GM23248 (cell line): Measurements from ENCODE around the gene ADCK2. TPM values are rescaled to one million over a fixed set of nuclear protein-coding genes. Genes with fewer than 3 reads are reported as not detected.

Experiments used
- DNase-seq: peaks from one replicate; pipeline ENCODE4 v3.0.0-alpha.2; 2015
- H2AFZ ChIP-seq: fragments of 200-600 bp; sonication (generic); 2 replicates; pipeline ENCODE4 v1.6.1; 2016; ENCODE audit warnings: antibody characterized with exemption
- H3F3A ChIP-seq: fragments of 200-600 bp; sonication (generic); 2 replicates; pipeline ENCODE4 v1.6.1; 2016; ENCODE audit warnings: mild to moderate bottlenecking, antibody characterized with exemption, mixed run types; ENCODE audit not compliant: insufficient read depth
- H3K27ac ChIP-seq: fragments of 200-600 bp; sonication (generic); 2 replicates; pipeline ENCODE4 v1.5.1; 2016; ENCODE audit warnings: mild to moderate bottlenecking
- H3K27me3 ChIP-seq: fragments of 200-600 bp; sonication (generic); replicated peaks from 2 replicates; pipeline ENCODE4 v1.6.1; 2016; ENCODE audit warnings: mild to moderate bottlenecking; ENCODE audit not compliant: insufficient read depth
- H3K36me3 ChIP-seq: fragments of 200-600 bp; sonication (generic); 2 replicates; pipeline ENCODE4 v1.6.1; 2016; ENCODE audit warnings: low read depth, mild to moderate bottlenecking
- H3K4me1 ChIP-seq: fragments of 200-600 bp; sonication (generic); 2 replicates; pipeline ENCODE4 v1.6.1; 2016; ENCODE audit warnings: mild to moderate bottlenecking; ENCODE audit not compliant: insufficient read depth
- H3K4me2 ChIP-seq: fragments of 200-600 bp; sonication (generic); one replicate; pipeline ENCODE4 v1.6.1; 2016; ENCODE audit warnings: mild to moderate bottlenecking; ENCODE audit not compliant: unreplicated experiment
- H3K4me3 ChIP-seq: fragments of 200-600 bp; sonication (generic); 2 replicates; pipeline ENCODE4 v1.5.1; 2016; ENCODE audit warnings: mild to moderate bottlenecking
- H3K79me2 ChIP-seq: fragments of 200-600 bp; sonication (generic); 2 replicates; pipeline ENCODE4 v1.6.1; 2016; ENCODE audit warnings: mild to moderate bottlenecking; ENCODE audit not compliant: insufficient read depth
- H3K9ac ChIP-seq: fragments of 200-600 bp; sonication (generic); 2 replicates; pipeline ENCODE4 v1.6.1; 2016; ENCODE audit warnings: mild to moderate bottlenecking
- H3K9me2 ChIP-seq: fragments of 200-600 bp; sonication (generic); 2 replicates; pipeline ENCODE4 v1.6.1; 2016; ENCODE audit warnings: mixed run types, mild to moderate bottlenecking, moderate library complexity; ENCODE audit not compliant: insufficient read depth
- H3K9me3 ChIP-seq: fragments of 200-600 bp; sonication (generic); one replicate; pipeline ENCODE4 v1.6.1; 2017; ENCODE audit warnings: low read depth
- H4K20me1 ChIP-seq: fragments of 200-600 bp; sonication (generic); 2 replicates; pipeline ENCODE4 v1.6.0; 2016; ENCODE audit not compliant: insufficient read depth
- EZH2 ChIP-seq: fragments of 200-600 bp; sonication (generic); IDR thresholded peaks from 2 replicates; pipeline ENCODE4 v1.6.1; 2018; ENCODE audit warnings: antibody characterized with exemption, mild to moderate bottlenecking; ENCODE audit not compliant: insufficient read depth, poor library complexity, severe bottlenecking
- EZH2phosphoT487 ChIP-seq: fragments of 200-600 bp; sonication (generic); IDR thresholded peaks from 2 replicates; pipeline ENCODE4 v1.6.1; 2018; ENCODE audit warnings: antibody characterized with exemption, moderate library complexity, mild to moderate bottlenecking, low read depth; ENCODE audit not compliant: insufficient read depth
- WGBS, 2 experiments: methylation state at CpG; one replicate each; pipeline ENCODE4 v1.1.6; 2015 to 2017; ENCODE audit warnings: low lambda C conversion rate in 2 of 2, low coverage in 1 of 2; ENCODE audit errors: missing lambda C conversion rate in 2 of 2; 5-methylcytosine and 5-hydroxymethylcytosine counted together
- in situ Hi-C: fragments of 300-500 bp; cut with MboI; formaldehyde crosslinking; loops from 2 replicates; pipeline ENCODE4 v1.15.0; 2020
- polyA plus RNA-seq: library from polyadenylated mRNA; unstranded; fragments of >200 nt; fragmentation: Nextera tagmentation; extraction: Ambion mirVana; gene quantifications from 2 replicates; pipeline ENCODE4 v1.2.1, GENCODE V29; 2016
- total RNA-seq: library from RNA; depleted of rRNA; stranded (reverse); fragments of >200 nt; shearing (Covaris generic); gene quantifications from 2 replicates; pipeline ENCODE4 v1.2.3, GENCODE V29; 2014

The ADCK2 gene
- total and polyA plus RNA-seq, 2 experiments from 2014 or later = 10.0 to 27.1 TPM

GRCh38 chr7:140722254-140722653 is 49.5 kb downstream of the ADCK2 start:
- 95 to 100% methylated on average over 1 of the region's 1 CpG for WGBS, 2 experiments
- H3K4me3 ChIP-seq = no peak overlapping the region
- no peaks in the 10 kb centered on the region for H3K9me3 ChIP-seq
- H3K27ac ChIP-seq = no peak overlapping the region
- no peaks in the 10 kb centered on the region for H3F3A ChIP-seq
- no peak for DNase-seq
- no peaks in the 10 kb centered on the region for H3K79me2 ChIP-seq
- H3K4me1 ChIP-seq = no peaks in the 10 kb centered on the region
- no peaks in the 10 kb centered on the region for H3K36me3 ChIP-seq
- no peaks in the 10 kb centered on the region for H4K20me1 ChIP-seq
- TF ChIP-seq EZH2phosphoT487 (no peak), EZH2 (no peak)
- no peak overlapping the region for H2AFZ ChIP-seq
- no peaks in the 10 kb centered on the region for H3K27me3 ChIP-seq
- no peak overlapping the region for H3K4me2 ChIP-seq
- H3K9me2 ChIP-seq = no peaks in the 10 kb centered on the region
- no peak overlapping the region for H3K9ac ChIP-seq
- in situ Hi-C loops = no loop called here

GRCh38 chr7:140723006-140723405 is 50.3 kb downstream of the ADCK2 start:
- no peaks in the 10 kb centered on the region for H3K36me3 ChIP-seq
- H3K27me3 ChIP-seq = no peaks in the 10 kb centered on the region
- no peaks in the 10 kb centered on the region for H3K9me2 ChIP-seq
- H2AFZ ChIP-seq = no peak overlapping the region
- no peaks in the 10 kb centered on the region for H3K9me3 ChIP-seq
- H3K4me2 ChIP-seq = no peak overlapping the region
- H3K79me2 ChIP-seq = no peaks in the 10 kb centered on the region
- H3K9ac ChIP-seq = no peak overlapping the region
- in situ Hi-C loops = no loop called here
- H4K20me1 ChIP-seq = no peaks in the 10 kb centered on the region
- H3F3A ChIP-seq = no peaks in the 10 kb centered on the region
- WGBS, 2 experiments = 98% methylated on average over 6 of the region's 6 CpGs
- no peak overlapping the region for H3K27ac ChIP-seq
- H3K4me1 ChIP-seq = peaks cover 6% of the 10 kb centered on the region
- no peak for DNase-seq
- no peak overlapping the region for H3K4me3 ChIP-seq
- no peak for TF ChIP-seq EZH2phosphoT487
- TF ChIP-seq EZH2 = no peak

- H3F3A ChIP-seq = no peaks in the 10 kb centered on the region
- in situ Hi-C loops = no loop called here
- no peak overlapping the region for H2AFZ ChIP-seq
- 67% methylated on average over 3 of the region's 3 CpGs for WGBS, 2 experiments
- H3K27me3 ChIP-seq = no peaks in the 10 kb centered on the region
- DNase-seq = no peak
- TF ChIP-seq EZH2phosphoT487 (no peak), EZH2 (no peak)
- H3K4me1 ChIP-seq = peaks cover 12% of the 10 kb centered on the region
- H4K20me1 ChIP-seq = no peaks in the 10 kb centered on the region
- no peak overlapping the region for H3K4me3 ChIP-seq
- no peak overlapping the region for H3K9ac ChIP-seq
- no peak overlapping the region for H3K4me2 ChIP-seq
- no peaks in the 10 kb centered on the region for H3K9me3 ChIP-seq
- H3K36me3 ChIP-seq = no peaks in the 10 kb centered on the region
- H3K79me2 ChIP-seq = no peaks in the 10 kb centered on the region
- no peaks in the 10 kb centered on the region for H3K9me2 ChIP-seq
- H3K27ac ChIP-seq = no peak overlapping the region
These were observed 50.8 kb downstream of the ADCK2 start for GRCh38 chr7:140723574-140723973.

- Histone ChIP-seq H3K4me1 (peaks cover 21% of the 10 kb centered on the region), H3K36me3 (no peaks in the 10 kb centered on the region), H3K9ac (no peak overlapping the region), H3F3A (no peaks in the 10 kb centered on the region), H3K4me3 (no peak overlapping the region), H4K20me1 (no peaks in the 10 kb centered on the region), H3K4me2 (no peak overlapping the region), H3K79me2 (no peaks in the 10 kb centered on the region), H3K27ac (no peak overlapping the region), H3K9me3 (no peaks in the 10 kb centered on the region), H3K9me2 (no peaks in the 10 kb centered on the region), H3K27me3 (no peaks in the 10 kb centered on the region), H2AFZ (no peak overlapping the region)
- 95% methylated on average over 1 of the region's 1 CpG for WGBS, 2 experiments
- DNase-seq = no peak
- TF ChIP-seq EZH2phosphoT487 = no peak
- TF ChIP-seq EZH2 = no peak
- in situ Hi-C loops = no loop called here
These were observed 52.0 kb downstream of the ADCK2 start for GRCh38 chr7:140724706-140725105.

- H3K4me2 ChIP-seq = no peak overlapping the region
- in situ Hi-C loops = no loop called here
- peak; percentile 32 for DNase-seq
These were observed 53.5 kb downstream of the ADCK2 start for GRCh38 chr7:140726281-140726680.

More at GRCh38 chr7:140726281-140726680, 53.5 kb downstream of the ADCK2 start:
- TF ChIP-seq EZH2 (no peak), EZH2phosphoT487 (no peak)
- no peaks in the 10 kb centered on the region for H3K9me2 ChIP-seq
- H3F3A ChIP-seq = peaks cover 3% of the 10 kb centered on the region; the same call in 1 of the 2 replicates
- no peaks in the 10 kb centered on the region for H3K9me3 ChIP-seq
- H4K20me1 ChIP-seq = no peaks in the 10 kb centered on the region
- H3K79me2 ChIP-seq = no peaks in the 10 kb centered on the region
- no peak overlapping the region for H2AFZ ChIP-seq
- H3K9ac ChIP-seq = no peak overlapping the region
- H3K27me3 ChIP-seq = no peaks in the 10 kb centered on the region
- H3K36me3 ChIP-seq = no peaks in the 10 kb centered on the region
- peaks cover 25% of the 10 kb centered on the region for H3K4me1 ChIP-seq
- no peak overlapping the region for H3K4me3 ChIP-seq
- no peak overlapping the region for H3K27ac ChIP-seq
- WGBS, 2 experiments = 93 to 95% methylated on average over 2 of the region's 2 CpGs
